ENCODE data around the gene VDAC2.

- TF ChIP-seq POLR2A (IDR thresholded peaks at IDR 0.05; ENCODE audit: low read depth, low read length) (no peak), POU2F2 (IDR thresholded peaks at IDR 0.05; ENCODE audit: low read depth, low read length) (no peak), TAF1 (IDR thresholded peaks at IDR 0.05; ENCODE audit: low read depth, low read length) (no peak)
Measured at GRCh38 chr10:75202321-75203045, 8.1 kb upstream of the VDAC2 start.

All from GM12891 (cell line).